Right cardiac atrium (tissue), 5 donors: Measurements from ENCODE around the gene GNG8. TPM values are rescaled to one million over a fixed set of nuclear protein-coding genes. Genes with fewer than 3 reads are reported as not detected.

Source experiments
- polyA plus RNA-seq: library from polyadenylated mRNA; stranded (reverse); fragments of 200-250 nt; gene quantifications from one replicate; pipeline ENCODE4 v1.2.3, GENCODE V29; 2013
- total RNA-seq, 4 donors: library from RNA; stranded (reverse); fragmentation: NEBNext Ultra II Directional; extraction: Animal tissue kit (Norgen Biotek cat#: 25700); gene quantifications; one replicate each; pipeline ENCODE4 v1.2.1, GENCODE V29; 2021
- donor health status: healthy with polysubstance abuse.
- donor health status: DM: no; HTN: yes; CAD: no.
- donor health status: DM: no; HTN: no; CAD: no.
- donor health status: DM: no; HTN: yes; CAD: no; lungs with severe emphysema.
- donor health status: DM: yes; HTN: yes; CAD: no.

GNG8 gene
- total and polyA plus RNA-seq, 5 donors = 3.0 to 7.4 (median 4.7) TPM; not detected in 1

Other genes starting within 250 kb of the GNG8 start
- gene CCDC8, start 222.6 kb downstream of the GNG8 start, total RNA-seq = 10 to 100 TPM; 47.0 to 54.6 (median 49.9) TPM
- 28.8 TPM for gene CCDC8, start 222.6 kb downstream of the GNG8 start, polyA plus RNA-seq
- gene PNMA8C, start 207.3 kb downstream of the GNG8 start, total RNA-seq = under 1 TPM; 0.23 to 0.31 (median 0.26) TPM
- gene PNMA8C, start 207.3 kb downstream of the GNG8 start, polyA plus RNA-seq = 0.05 TPM
- 10 to 100 TPM; 15.7 to 29.8 (median 26.4) TPM for gene PNMA8A, start 164.6 kb downstream of the GNG8 start, total RNA-seq
- 10.7 TPM for gene PNMA8A, start 164.6 kb downstream of the GNG8 start, polyA plus RNA-seq
- gene PNMA8B, start 140.3 kb downstream of the GNG8 start, total RNA-seq = 1 to 10 TPM; 2.1 to 3.7 (median 2.3) TPM
- 1.6 TPM for gene PNMA8B, start 140.3 kb downstream of the GNG8 start, polyA plus RNA-seq
- 100 to 1,000 TPM; 232 to 357 (median 343) TPM for gene CALM3, start 34.9 kb downstream of the GNG8 start, total RNA-seq
- gene CALM3, start 34.9 kb downstream of the GNG8 start, polyA plus RNA-seq = 365 TPM
- gene PTGIR, start 11.1 kb downstream of the GNG8 start, total RNA-seq = 10 to 100 TPM in 2 of 4 donors, 1 to 10 TPM in 2; 7.6 to 13.5 (median 9.5) TPM
- 6.7 TPM for gene PTGIR, start 11.1 kb downstream of the GNG8 start, polyA plus RNA-seq
- 10 to 100 TPM; 24.6 to 46.5 (median 37.2) TPM for gene DACT3, start 25.0 kb upstream of the GNG8 start, total RNA-seq
- gene DACT3, start 25.0 kb upstream of the GNG8 start, polyA plus RNA-seq = 28.3 TPM
- 10 to 100 TPM; 14.2 to 16.6 (median 14.8) TPM for gene PRKD2, start 80.9 kb upstream of the GNG8 start, total RNA-seq
- gene PRKD2, start 80.9 kb upstream of the GNG8 start, polyA plus RNA-seq = 11.3 TPM
- 10 to 100 TPM; 15.0 to 22.7 (median 21.0) TPM for gene FKRP, start 109.9 kb upstream of the GNG8 start, total RNA-seq
- gene FKRP, start 109.9 kb upstream of the GNG8 start, polyA plus RNA-seq = 15.9 TPM
- 10 to 100 TPM; 49.0 to 69.8 (median 54.7) TPM for gene STRN4, start 110.2 kb upstream of the GNG8 start, total RNA-seq
- 39.3 TPM for gene STRN4, start 110.2 kb upstream of the GNG8 start, polyA plus RNA-seq
- gene SLC1A5, start 152.4 kb upstream of the GNG8 start, total RNA-seq = 10 to 100 TPM; 16.9 to 45.6 (median 24.7) TPM
- gene SLC1A5, start 152.4 kb upstream of the GNG8 start, polyA plus RNA-seq = 15.9 TPM
- gene AP2S1, start 214.6 kb upstream of the GNG8 start, total RNA-seq = 100 to 1,000 TPM in 1 of 4 donors, 10 to 100 TPM in 3; 83.0 to 102 (median 93.9) TPM
- gene AP2S1, start 214.6 kb upstream of the GNG8 start, polyA plus RNA-seq = 90.5 TPM
- 10 to 100 TPM; 71.5 to 85.6 (median 77.1) TPM for gene ARHGAP35, start 224.8 kb upstream of the GNG8 start, total RNA-seq
- 46.6 TPM for gene ARHGAP35, start 224.8 kb upstream of the GNG8 start, polyA plus RNA-seq